Astrocyte of the spinal cord (primary cell): ENCODE measurements around the gene SFXN5.
A peak's percentile ranks its signal among the peaks of the same experiment; 100 is the strongest.
"Not testable (repeated sequence)": the region's sequence is repeated elsewhere in the genome, so short reads cannot be mapped to it uniquely, and the experiment has no call there.

Source experiments
- DNase-seq: peaks from one replicate; pipeline ENCODE4 v3.0.0; 2011; ENCODE audit warnings: low read depth, low spot score
- H3K4me3 ChIP-seq: 2 replicates; pipeline ENCODE4 v1.5.1; 2011; ENCODE audit warnings: low read depth, mild to moderate bottlenecking, low read length, moderate library complexity
- CTCF ChIP-seq: IDR thresholded peaks from 2 replicates; pipeline ENCODE4 v1.5.1; 2012; ENCODE audit warnings: low read depth, mild to moderate bottlenecking, low read length, inconsistent platforms
- in situ Hi-C: cut with HindIII; loops from 2 replicates; pipeline ENCODE4 v1.10.0; 2017; ENCODE audit warnings: low sequenced_read_pairs

SFXN5 gene

GRCh38 chr2:73070643-73071359 lies 711 bp downstream of the SFXN5 start:
- H3K4me3 ChIP-seq = peak overlapping the region; percentile 75
- TF ChIP-seq CTCF = no peak
- in situ Hi-C loops = no loop called here
- DNase-seq = peak; percentile 20

GRCh38 chr2:73069855-73070642 lies 1.5 kb downstream of the SFXN5 start:
- peak; percentile 27 for DNase-seq
- in situ Hi-C loops = no loop called here
- H3K4me3 ChIP-seq = peak overlapping the region; percentile 75
- TF ChIP-seq CTCF = no peak

GRCh38 chr2:73069041-73069854 lies 2.3 kb downstream of the SFXN5 start:
- TF ChIP-seq CTCF = no peak
- peak overlapping the region; percentile 75 for H3K4me3 ChIP-seq
- in situ Hi-C loops = no loop called here
- peak; percentile 18 for DNase-seq

GRCh38 chr2:73068147-73068546 lies 3.4 kb downstream of the SFXN5 start:
- H3K4me3 ChIP-seq = no peak overlapping the region
- TF ChIP-seq CTCF = no peak
- in situ Hi-C loops = no loop called here
- DNase-seq = no peak

GRCh38 chr2:73067043-73067442 lies 4.5 kb downstream of the SFXN5 start:
- no peak for DNase-seq
- TF ChIP-seq CTCF = no peak
- in situ Hi-C loops = no loop called here
- H3K4me3 ChIP-seq = no peak overlapping the region

GRCh38 chr2:73065070-73065469 lies 6.4 kb downstream of the SFXN5 start:
- in situ Hi-C loops, DNase-seq, H3K4me3 ChIP-seq: not testable (repeated sequence)
